HG03460 (cell line): Measurements from ENCODE around the gene GPHN.

Experiments
- ATAC-seq: cut with Tn5 transposase; IDR thresholded peaks from one replicate; pipeline ENCODE4 v1.9.1; 2021; ENCODE audit not compliant: unreplicated experiment

GPHN gene

GRCh38 chr14:67137744-67138371 is 629.9 kb downstream of the GPHN start:
- no peak for ATAC-seq

- no peak for ATAC-seq
These were observed 632.6 kb downstream of the GPHN start for GRCh38 chr14:67140556-67140955.

- ATAC-seq = no peak
These were observed 633.4 kb downstream of the GPHN start for GRCh38 chr14:67141146-67141900.

GRCh38 chr14:67151082-67151666 is 643.2 kb downstream of the GPHN start:
- no peak for ATAC-seq

GRCh38 chr14:67158566-67158965 is 650.6 kb downstream of the GPHN start:
- ATAC-seq = no peak

- no peak for ATAC-seq
These were observed 654.4 kb downstream of the GPHN start for GRCh38 chr14:67162385-67162784.

GRCh38 chr14:67166450-67166853 is 658.5 kb downstream of the GPHN start:
- no peak for ATAC-seq

GRCh38 chr14:67167420-67168109 is 659.6 kb downstream of the GPHN start:
- no peak for ATAC-seq

- no peak for ATAC-seq
These were observed 660.1 kb downstream of the GPHN start for GRCh38 chr14:67168110-67168441.

GRCh38 chr14:67170660-67171059 is 662.7 kb downstream of the GPHN start:
- no peak for ATAC-seq

GRCh38 chr14:67172056-67172455 is 664.1 kb downstream of the GPHN start:
- ATAC-seq = no peak

GRCh38 chr14:67172520-67172919 is 664.6 kb downstream of the GPHN start:
- no peak for ATAC-seq

- ATAC-seq = no peak
These were observed 665.8 kb downstream of the GPHN start for GRCh38 chr14:67173719-67174118.

- no peak for ATAC-seq
These were observed 678.3 kb downstream of the GPHN start for GRCh38 chr14:67186172-67186768.

GRCh38 chr14:67186789-67187584 is 679.0 kb downstream of the GPHN start:
- no peak for ATAC-seq

- ATAC-seq = no peak
These were observed 679.9 kb downstream of the GPHN start for GRCh38 chr14:67187826-67188225.

GRCh38 chr14:67188326-67188725 is 680.4 kb downstream of the GPHN start:
- ATAC-seq = no peak

- ATAC-seq = no peak
These were observed 683.9 kb downstream of the GPHN start for GRCh38 chr14:67191768-67192290.

GRCh38 chr14:67192366-67192765 is 684.4 kb downstream of the GPHN start:
- no peak for ATAC-seq

- ATAC-seq = no peak
These were observed 687.3 kb downstream of the GPHN start for GRCh38 chr14:67195279-67195678.
